Astrocyte of the cerebellum (primary cell): ENCODE results near the gene TMEM50B.
"Not testable (repeated sequence)": the region's sequence is repeated elsewhere in the genome, so short reads cannot be mapped to it uniquely, and the experiment has no call there.

Source experiments
- DNase-seq: peaks from one replicate; pipeline ENCODE4 v3.0.0-alpha.2; 2011; ENCODE audit warnings: low read depth
- H3K4me3 ChIP-seq: 2 replicates; pipeline ENCODE4 v1.5.1; 2011; ENCODE audit warnings: mild to moderate bottlenecking, low read depth, low read length, moderate library complexity
- in situ Hi-C: cut with HindIII; loops from 2 replicates; pipeline ENCODE4 v1.10.0; 2017; ENCODE audit warnings: low sequenced_read_pairs
- TF ChIP-seq, protein P1 (sequence below): IDR thresholded peaks from 2 replicates; pipeline ENCODE4 v1.5.1; 2012; ENCODE audit warnings: low read length, low read depth, moderate library complexity, mild to moderate bottlenecking; ENCODE audit errors: missing control alignments

The TMEM50B gene

DNA sequence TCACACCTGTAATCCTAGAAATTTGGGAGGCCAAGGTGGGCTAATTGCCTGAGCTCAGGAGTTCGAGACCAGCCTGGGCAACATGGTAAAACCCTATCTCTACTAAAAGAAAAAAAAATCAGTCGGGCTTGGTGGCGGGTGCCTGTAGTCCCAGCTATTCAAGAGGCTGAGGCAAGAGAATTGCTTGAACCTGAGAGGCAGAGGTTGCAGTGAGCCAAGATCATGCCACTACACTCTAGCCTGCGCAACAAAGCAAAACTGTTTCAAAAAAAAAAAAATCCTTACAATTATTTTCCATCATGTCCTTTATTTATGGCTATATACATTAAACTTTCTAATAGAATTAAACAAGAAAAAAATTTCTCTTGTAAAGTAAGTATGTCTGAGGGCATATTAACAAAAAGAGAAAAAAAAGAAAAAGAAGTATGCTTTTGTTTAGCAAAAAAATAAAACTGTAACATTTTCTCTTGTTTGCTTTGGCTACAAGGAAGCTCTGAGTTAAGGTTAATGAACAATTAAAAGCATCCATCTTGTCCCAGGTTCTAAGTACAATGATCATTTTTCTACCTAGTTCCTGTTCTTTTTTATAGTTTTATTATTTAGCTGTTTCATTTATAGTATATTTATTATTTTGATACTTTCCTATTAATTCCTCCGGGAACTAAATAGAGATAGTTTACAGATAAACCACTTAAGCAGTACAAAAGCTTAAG lies 18.1 kb downstream of the TMEM50B start:
- in situ Hi-C loops: no loop called here
- DNase-seq: no peak
- TF ChIP-seq, protein P1, sequence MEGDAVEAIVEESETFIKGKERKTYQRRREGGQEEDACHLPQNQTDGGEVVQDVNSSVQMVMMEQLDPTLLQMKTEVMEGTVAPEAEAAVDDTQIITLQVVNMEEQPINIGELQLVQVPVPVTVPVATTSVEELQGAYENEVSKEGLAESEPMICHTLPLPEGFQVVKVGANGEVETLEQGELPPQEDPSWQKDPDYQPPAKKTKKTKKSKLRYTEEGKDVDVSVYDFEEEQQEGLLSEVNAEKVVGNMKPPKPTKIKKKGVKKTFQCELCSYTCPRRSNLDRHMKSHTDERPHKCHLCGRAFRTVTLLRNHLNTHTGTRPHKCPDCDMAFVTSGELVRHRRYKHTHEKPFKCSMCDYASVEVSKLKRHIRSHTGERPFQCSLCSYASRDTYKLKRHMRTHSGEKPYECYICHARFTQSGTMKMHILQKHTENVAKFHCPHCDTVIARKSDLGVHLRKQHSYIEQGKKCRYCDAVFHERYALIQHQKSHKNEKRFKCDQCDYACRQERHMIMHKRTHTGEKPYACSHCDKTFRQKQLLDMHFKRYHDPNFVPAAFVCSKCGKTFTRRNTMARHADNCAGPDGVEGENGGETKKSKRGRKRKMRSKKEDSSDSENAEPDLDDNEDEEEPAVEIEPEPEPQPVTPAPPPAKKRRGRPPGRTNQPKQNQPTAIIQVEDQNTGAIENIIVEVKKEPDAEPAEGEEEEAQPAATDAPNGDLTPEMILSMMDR: no peak

DNA sequence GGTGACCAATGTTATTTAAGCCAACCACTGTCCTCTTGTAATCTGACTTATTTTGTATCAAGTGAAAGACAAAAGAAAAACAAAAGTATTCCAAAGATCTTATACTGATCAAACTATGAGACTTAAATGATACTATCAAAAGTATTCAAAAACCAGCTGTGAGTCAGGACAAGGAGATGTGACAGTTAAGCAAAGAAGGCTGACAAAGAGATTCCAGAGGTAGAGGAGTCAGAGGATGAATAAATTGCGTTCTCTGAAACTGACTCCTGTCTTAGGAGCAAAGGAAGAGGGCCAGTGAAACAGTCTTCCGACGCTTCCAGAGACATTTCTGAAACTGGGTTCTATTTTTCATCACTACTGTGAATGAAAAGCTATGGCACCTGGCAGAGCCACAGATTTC lies 20.9 kb downstream of the TMEM50B start:
- in situ Hi-C loops: no loop called here
- TF ChIP-seq, protein P1: no peak
- DNase-seq: no peak
- H3K4me3 ChIP-seq: no peak overlapping the region

More for the DNA sequence above, 18.1 kb downstream of the TMEM50B start:
- no peak overlapping the region for H3K4me3 ChIP-seq

DNA sequence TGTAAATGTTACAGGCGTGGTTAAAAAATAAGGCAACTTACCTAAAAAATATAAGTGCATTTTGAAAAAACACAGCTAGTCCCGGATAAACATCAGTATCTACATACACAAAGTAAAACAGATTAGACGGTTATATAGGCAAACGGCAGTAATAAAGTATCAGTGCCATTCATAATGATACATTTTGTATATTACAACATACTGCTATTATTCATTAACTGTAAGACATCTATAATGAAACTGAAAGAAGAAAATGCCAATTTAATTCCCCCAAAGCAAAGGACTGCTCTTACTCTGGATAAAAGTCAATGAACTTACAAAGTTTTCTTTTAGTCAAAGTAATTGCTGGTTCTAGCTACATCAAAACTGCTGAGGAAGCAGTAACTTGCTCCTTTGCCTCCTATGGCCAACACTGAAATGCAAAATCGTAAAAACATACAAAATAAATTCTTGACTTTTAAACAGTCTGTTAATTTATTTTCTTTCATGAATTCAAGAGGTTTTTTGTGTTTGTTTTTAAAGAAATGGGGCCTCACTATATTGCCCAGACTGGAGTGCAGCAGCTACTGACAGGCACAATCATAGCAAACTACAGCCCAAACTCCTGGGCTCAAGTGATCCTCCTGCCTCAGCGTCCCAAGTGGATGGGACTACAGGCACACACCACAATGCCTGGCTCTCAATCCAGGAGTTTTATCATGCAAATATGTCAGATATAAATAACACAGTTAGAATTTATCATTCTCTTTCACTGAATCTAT lies 23.9 kb downstream of the TMEM50B start:
- no peak overlapping the region for H3K4me3 ChIP-seq
- TF ChIP-seq, protein P1: no peak
- DNase-seq: no peak
- in situ Hi-C loops: no loop called here

DNA sequence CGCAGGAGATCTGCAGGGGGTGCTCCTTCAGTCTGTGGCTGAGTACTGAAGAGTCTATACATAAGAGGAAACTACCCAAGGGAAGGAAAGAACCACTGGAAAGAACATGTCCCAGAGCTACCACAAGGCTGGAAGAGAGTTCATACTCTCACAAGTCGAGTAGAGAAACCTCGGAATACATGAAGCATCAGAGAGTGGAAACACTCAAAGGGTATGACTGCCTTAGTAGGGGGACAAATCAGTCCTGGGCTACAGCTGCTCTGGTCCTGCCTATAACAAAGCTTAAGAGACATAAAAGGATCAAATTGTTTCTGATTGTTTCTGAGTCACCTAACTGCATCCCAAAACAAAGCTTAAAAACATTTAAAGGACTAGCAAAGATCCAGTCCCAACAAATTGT lies 27.4 kb downstream of the TMEM50B start:
- no peak overlapping the region for H3K4me3 ChIP-seq
- TF ChIP-seq, protein P1: no peak
- DNase-seq: no peak
- in situ Hi-C loops: no loop called here

DNA sequence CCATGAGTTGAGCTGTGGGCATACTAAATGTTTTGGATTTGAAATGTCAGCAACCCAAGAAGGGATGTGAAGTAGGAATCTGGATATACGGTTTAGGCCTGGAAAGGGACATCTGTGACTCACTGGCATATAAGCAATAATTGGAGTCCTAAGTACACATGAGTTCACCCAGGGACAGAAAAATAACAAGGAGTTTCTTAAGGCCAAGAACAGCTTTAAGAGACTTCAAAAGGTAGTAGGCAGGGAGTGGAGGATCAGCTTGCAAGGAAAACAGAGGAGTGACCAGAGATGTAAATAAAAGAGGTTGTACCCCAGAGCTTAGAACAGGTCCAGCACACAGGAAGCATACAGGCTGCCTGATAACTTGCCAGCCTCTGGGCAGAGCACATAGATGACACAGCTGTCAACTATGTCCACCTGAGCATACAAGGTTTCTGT lies 28.1 kb downstream of the TMEM50B start:
- TF ChIP-seq, protein P1: no peak
- no peak overlapping the region for H3K4me3 ChIP-seq
- no peak for DNase-seq
- in situ Hi-C loops: no loop called here

DNA sequence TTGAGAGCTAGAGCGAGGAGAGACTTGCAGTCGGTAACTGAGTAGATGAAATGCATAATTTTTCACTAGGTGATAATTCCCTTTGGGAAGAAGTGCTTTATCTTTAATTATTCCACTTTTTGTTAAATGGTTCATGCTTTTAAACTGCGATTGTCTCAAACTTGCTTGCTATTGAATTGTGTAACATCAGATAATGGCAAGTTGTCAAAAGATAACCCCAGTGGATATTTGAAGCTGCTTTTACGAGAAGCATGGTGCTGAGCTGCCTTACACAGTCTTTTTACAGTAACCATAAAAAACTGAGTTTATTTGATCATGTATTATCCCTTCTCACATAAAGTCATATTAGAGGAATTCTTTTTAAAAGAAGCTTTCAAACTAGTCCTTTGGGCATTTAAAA lies 30.2 kb downstream of the TMEM50B start:
- in situ Hi-C loops: no loop called here
- no peak for DNase-seq
- TF ChIP-seq, protein P1: no peak
- no peak overlapping the region for H3K4me3 ChIP-seq

DNA sequence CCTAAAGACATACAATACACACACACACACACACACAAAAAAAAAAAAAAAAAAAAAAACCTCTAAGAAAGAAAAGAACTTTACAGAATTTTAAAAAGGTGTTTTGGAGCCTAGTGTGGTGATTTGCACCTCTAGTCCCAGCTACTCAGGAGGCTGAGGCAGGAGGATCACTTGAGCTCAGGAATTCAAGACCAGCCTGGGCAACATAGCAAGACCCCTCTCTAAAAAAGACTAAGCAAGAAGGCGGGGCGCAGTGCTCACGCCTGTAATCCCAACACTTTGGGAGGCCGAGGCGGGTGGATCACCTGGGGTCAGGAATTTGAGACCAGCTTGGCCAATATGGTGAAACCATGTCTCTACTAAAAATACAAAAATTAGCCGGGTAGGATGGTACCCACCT lies 33.2 kb downstream of the TMEM50B start:
- in situ Hi-C loops, H3K4me3 ChIP-seq, DNase-seq: not testable (repeated sequence)
